Cortex of kidney (tissue), 1 donor: ENCODE data around the gene PGRMC2.

Source experiments
- DNase-seq: peaks from one replicate; lab custom pipeline; 2025; lab: John Stamatoyannopoulos, UW

Gene PGRMC2

GRCh38 chr4:128220286-128221235 lies 67.1 kb downstream of the PGRMC2 start:
- no peak for DNase-seq
